ENCODE measurements around the gene GSK3A.

GRCh38 chr19:42232435-42232834 is 10.0 kb downstream of the GSK3A start:
- TF ChIP-seq CTCF (IDR thresholded peaks at IDR 0.05) (no peak), POLR2A (IDR thresholded peaks at IDR 0.05) (no peak)

Measured in body of pancreas (tissue), 4 donors.